ENCODE data around the gene KRT28.

KRT28 gene

GRCh38 chr17:40833882-40834281 is 34.1 kb upstream of the KRT28 start:
- Histone ChIP-seq H4K8ac (ENCODE audit: low read length) (no peak overlapping the region), H3K36me3 (ENCODE audit: control insufficient read depth in 1 of 2, insufficient read depth in 2 of 2, low read depth in 1 of 2, low read length in 2 of 2) (peaks cover 7 to 19% of the 10 kb centered on the region in 2 experiments), H3K18ac (ENCODE audit: low read depth in 1 of 2, low read length in 2 of 2) (no peak overlapping the region), H3K14ac (ENCODE audit: low read length in 2 of 2) (no peak overlapping the region), H3K4ac (ENCODE audit: low read depth in 1 of 2, low read length in 2 of 2) (no peak overlapping the region), H3K4me3 (ENCODE audit: insufficient read depth in 1 of 2, low read depth in 1 of 2, low read length in 2 of 2) (no peak overlapping the region), H3K27me3 (ENCODE audit: control insufficient read depth in 1 of 2, insufficient read depth in 1 of 2, low read length in 2 of 2) (no peaks in the 10 kb centered on the region), H3K9ac (ENCODE audit: low read length) (no peak overlapping the region), H3K27ac (ENCODE audit: low read length, poor library complexity, severe bottlenecking) (no peak overlapping the region), H3K9me3 (ENCODE audit: control insufficient read depth, low read length) (no peaks in the 10 kb centered on the region), H2BK15ac (ENCODE audit: low read depth, poor library complexity, severe bottlenecking) (no peak overlapping the region), H2BK12ac (ENCODE audit: low read length in 2 of 2) (no peak overlapping the region), H3K79me1 (replicated peaks; ENCODE audit: low read length, poor library complexity, severe bottlenecking) (peaks cover 7% of the 10 kb centered on the region), H3K23ac (ENCODE audit: low read length in 2 of 2) (no peak overlapping the region), H3K4me2 (ENCODE audit: low read length, poor library complexity, severe bottlenecking) (no peak overlapping the region), H2BK5ac (ENCODE audit: low read depth, low read length, poor library complexity, severe bottlenecking) (no peak overlapping the region), H4K91ac (ENCODE audit: low read length) (no peak overlapping the region), H2BK120ac (ENCODE audit: low read depth, low read length) (no peak overlapping the region), H2AK5ac (ENCODE audit: low read length, severe bottlenecking) (no peak overlapping the region), H3K4me1 (ENCODE audit: control insufficient read depth, insufficient read depth, low read depth, low read length) (no peaks in the 10 kb centered on the region), H2AFZ (ENCODE audit: low read depth, low read length) (no peak overlapping the region)
- no peak for DNase-seq

- Histone ChIP-seq H2AFZ (ENCODE audit: low read depth, low read length) (no peak overlapping the region), H2BK120ac (ENCODE audit: low read depth, low read length) (no peak overlapping the region), H4K8ac (ENCODE audit: low read length) (no peak overlapping the region), H2BK12ac (ENCODE audit: low read length in 2 of 2) (no peak overlapping the region), H3K36me3 (ENCODE audit: control insufficient read depth in 1 of 2, insufficient read depth in 2 of 2, low read depth in 1 of 2, low read length in 2 of 2) (peaks cover 7 to 19% of the 10 kb centered on the region in 2 experiments), H3K9ac (ENCODE audit: low read length) (no peak overlapping the region), H4K91ac (ENCODE audit: low read length) (no peak overlapping the region), H3K18ac (ENCODE audit: low read depth in 1 of 2, low read length in 2 of 2) (no peak overlapping the region), H3K79me1 (replicated peaks; ENCODE audit: low read length, poor library complexity, severe bottlenecking) (peaks cover 7% of the 10 kb centered on the region), H3K9me3 (ENCODE audit: control insufficient read depth, low read length) (no peaks in the 10 kb centered on the region), H3K27ac (ENCODE audit: low read length, poor library complexity, severe bottlenecking) (no peak overlapping the region), H3K4me1 (ENCODE audit: control insufficient read depth, insufficient read depth, low read depth, low read length) (no peaks in the 10 kb centered on the region), H3K27me3 (ENCODE audit: control insufficient read depth in 1 of 2, insufficient read depth in 1 of 2, low read length in 2 of 2) (no peaks in the 10 kb centered on the region), H3K4ac (ENCODE audit: low read depth in 1 of 2, low read length in 2 of 2) (no peak overlapping the region), H3K4me2 (ENCODE audit: low read length, poor library complexity, severe bottlenecking) (no peak overlapping the region), H2AK5ac (ENCODE audit: low read length, severe bottlenecking) (no peak overlapping the region), H2BK15ac (ENCODE audit: low read depth, poor library complexity, severe bottlenecking) (no peak overlapping the region), H3K4me3 (ENCODE audit: insufficient read depth in 1 of 2, low read depth in 1 of 2, low read length in 2 of 2) (no peak overlapping the region), H3K14ac (ENCODE audit: low read length in 2 of 2) (no peak overlapping the region), H3K23ac (ENCODE audit: low read length in 2 of 2) (no peak overlapping the region), H2BK5ac (ENCODE audit: low read depth, low read length, poor library complexity, severe bottlenecking) (no peak overlapping the region)
- DNase-seq = no peak
- WGBS = 77% methylated on average over 1 of the region's 3 CpGs
Observed at GRCh38 chr17:40832840-40833239, 33.1 kb upstream of the KRT28 start.

- Histone ChIP-seq H3K27ac (ENCODE audit: low read length, poor library complexity, severe bottlenecking) (no peak overlapping the region), H2AK5ac (ENCODE audit: low read length, severe bottlenecking) (no peak overlapping the region), H3K27me3 (ENCODE audit: control insufficient read depth in 1 of 2, insufficient read depth in 1 of 2, low read length in 2 of 2) (no peaks in the 10 kb centered on the region), H3K79me1 (replicated peaks; ENCODE audit: low read length, poor library complexity, severe bottlenecking) (peaks cover 15% of the 10 kb centered on the region), H3K4me2 (ENCODE audit: low read length, poor library complexity, severe bottlenecking) (no peak overlapping the region), H3K9me3 (ENCODE audit: control insufficient read depth, low read length) (no peaks in the 10 kb centered on the region), H4K91ac (ENCODE audit: low read length) (no peak overlapping the region), H3K36me3 (ENCODE audit: control insufficient read depth in 1 of 2, insufficient read depth in 2 of 2, low read depth in 1 of 2, low read length in 2 of 2) (peaks cover 7 to 16% of the 10 kb centered on the region in 2 experiments), H3K23ac (ENCODE audit: low read length in 2 of 2) (no peak overlapping the region), H3K4me1 (ENCODE audit: control insufficient read depth, insufficient read depth, low read depth, low read length) (no peaks in the 10 kb centered on the region), H3K4me3 (ENCODE audit: insufficient read depth in 1 of 2, low read depth in 1 of 2, low read length in 2 of 2) (no peak overlapping the region), H4K8ac (ENCODE audit: low read length) (no peak overlapping the region), H2BK15ac (ENCODE audit: low read depth, poor library complexity, severe bottlenecking) (no peak overlapping the region), H2AFZ (ENCODE audit: low read depth, low read length) (no peak overlapping the region), H3K4ac (ENCODE audit: low read depth in 1 of 2, low read length in 2 of 2) (no peak overlapping the region), H2BK5ac (ENCODE audit: low read depth, low read length, poor library complexity, severe bottlenecking) (no peak overlapping the region), H3K18ac (ENCODE audit: low read depth in 1 of 2, low read length in 2 of 2) (no peak overlapping the region), H3K14ac (ENCODE audit: low read length in 2 of 2) (no peak overlapping the region), H2BK12ac (ENCODE audit: low read length in 2 of 2) (no peak overlapping the region), H2BK120ac (ENCODE audit: low read depth, low read length) (no peak overlapping the region), H3K9ac (ENCODE audit: low read length) (no peak overlapping the region)
- DNase-seq = no peak
- 100% methylated on average over 1 of the region's 2 CpGs for WGBS
Observed at GRCh38 chr17:40830085-40830776, 30.5 kb upstream of the KRT28 start.

- Histone ChIP-seq H3K9me3 (ENCODE audit: control insufficient read depth, low read length) (no peaks in the 10 kb centered on the region), H3K79me1 (replicated peaks; ENCODE audit: low read length, poor library complexity, severe bottlenecking) (peaks cover 12% of the 10 kb centered on the region), H2BK12ac (ENCODE audit: low read length in 2 of 2) (no peak overlapping the region), H3K9ac (ENCODE audit: low read length) (no peak overlapping the region), H3K4me2 (ENCODE audit: low read length, poor library complexity, severe bottlenecking) (no peak overlapping the region), H2AFZ (ENCODE audit: low read depth, low read length) (no peak overlapping the region), H3K4me3 (ENCODE audit: insufficient read depth in 1 of 2, low read depth in 1 of 2, low read length in 2 of 2) (no peak overlapping the region), H2AK5ac (ENCODE audit: low read length, severe bottlenecking) (no peak overlapping the region), H2BK120ac (ENCODE audit: low read depth, low read length) (no peak overlapping the region), H2BK15ac (ENCODE audit: low read depth, poor library complexity, severe bottlenecking) (no peak overlapping the region), H3K4me1 (ENCODE audit: control insufficient read depth, insufficient read depth, low read depth, low read length) (no peaks in the 10 kb centered on the region), H3K23ac (ENCODE audit: low read length in 2 of 2) (no peak overlapping the region), H3K14ac (ENCODE audit: low read length in 2 of 2) (no peak overlapping the region), H3K4ac (ENCODE audit: low read depth in 1 of 2, low read length in 2 of 2) (no peak overlapping the region), H4K91ac (ENCODE audit: low read length) (no peak overlapping the region), H3K27me3 (ENCODE audit: control insufficient read depth in 1 of 2, insufficient read depth in 1 of 2, low read length in 2 of 2) (no peaks in the 10 kb centered on the region), H3K18ac (ENCODE audit: low read depth in 1 of 2, low read length in 2 of 2) (no peak overlapping the region), H3K27ac (ENCODE audit: low read length, poor library complexity, severe bottlenecking) (no peak overlapping the region), H2BK5ac (ENCODE audit: low read depth, low read length, poor library complexity, severe bottlenecking) (no peak overlapping the region), H3K36me3 (ENCODE audit: control insufficient read depth in 1 of 2, insufficient read depth in 2 of 2, low read depth in 1 of 2, low read length in 2 of 2) (peaks cover 0 to 2% of the 10 kb centered on the region in 2 experiments), H4K8ac (ENCODE audit: low read length) (no peak overlapping the region)
- DNase-seq = no peak
- WGBS = 60% methylated on average over 1 of the region's 4 CpGs
Observed at GRCh38 chr17:40828454-40829044, 28.8 kb upstream of the KRT28 start.

All from mesenchymal stem cell (in vitro differentiated cells and primary cell).